ENCODE data around the gene ARL6IP4. TPM values are rescaled to one million over a fixed set of nuclear protein-coding genes. Genes with fewer than 3 reads are reported as not detected.

Gene ARL6IP4
- total RNA-seq, 1 experiment from 2014 or later: 237 TPM

- DNase-seq (ENCODE audit: low read depth): no peak
Measured at GRCh38 chr12:122977655-122978392, 2.7 kb upstream of the ARL6IP4 start.

GRCh38 chr12:122978507-122978955 lies 1.9 kb upstream of the ARL6IP4 start:
- DNase-seq (ENCODE audit: low read depth): no peak

GRCh38 chr12:122979001-122979907 lies 1.2 kb upstream of the ARL6IP4 start:
- DNase-seq (ENCODE audit: low read depth): no peak

GRCh38 chr12:122979908-122980182 lies 636 bp upstream of the ARL6IP4 start:
- no peak for DNase-seq (ENCODE audit: low read depth)

GRCh38 chr12:122981036-122981471 lies 573 bp downstream of the ARL6IP4 start:
- DNase-seq (ENCODE audit: low read depth): peak; percentile 30

GRCh38 chr12:122981587-122982476 lies 1.4 kb downstream of the ARL6IP4 start:
- DNase-seq (ENCODE audit: low read depth): no peak

- no peak for DNase-seq (ENCODE audit: low read depth)
Measured at GRCh38 chr12:122982477-122982815, 2.0 kb downstream of the ARL6IP4 start.

- no peak for DNase-seq (ENCODE audit: low read depth)
Measured at GRCh38 chr12:122982963-122983788, 2.7 kb downstream of the ARL6IP4 start.

GRCh38 chr12:122983789-122984515 lies 3.5 kb downstream of the ARL6IP4 start:
- DNase-seq (ENCODE audit: low read depth): no peak

GRCh38 chr12:122984612-122985337 lies 4.3 kb downstream of the ARL6IP4 start:
- DNase-seq (ENCODE audit: low read depth): no peak

GRCh38 chr12:122985338-122986257 lies 5.1 kb downstream of the ARL6IP4 start:
- no peak for DNase-seq (ENCODE audit: low read depth)

GRCh38 chr12:122986258-122986871 lies 5.9 kb downstream of the ARL6IP4 start:
- DNase-seq (ENCODE audit: low read depth): no peak

- no peak for DNase-seq (ENCODE audit: low read depth)
Measured at GRCh38 chr12:122987086-122987951, 6.8 kb downstream of the ARL6IP4 start.

GRCh38 chr12:122988036-122988435 lies 7.6 kb downstream of the ARL6IP4 start:
- no peak for DNase-seq (ENCODE audit: low read depth)

GRCh38 chr12:122988612-122989212 lies 8.2 kb downstream of the ARL6IP4 start:
- no peak for DNase-seq (ENCODE audit: low read depth)

- no peak for DNase-seq (ENCODE audit: low read depth)
Measured at GRCh38 chr12:122989225-122989839, 8.9 kb downstream of the ARL6IP4 start.

Data from HT1080 (cell line).